Suprapubic skin (tissue), 4 donors: ENCODE results near the gene SMIM10L2A.

Experiments used
- EP300 ChIP-seq: sonication (generic); formaldehyde crosslinking; IDR thresholded peaks from one replicate; pipeline ENCODE4 v1.6.1; 2017; ENCODE audit warnings: antibody characterized with exemption
- POLR2A ChIP-seq, 2 donors: fragments of 450-650 bp; IDR thresholded peaks; one replicate each; pipeline ENCODE4 v1.6.1; 2017; ENCODE audit warnings: antibody characterized with exemption in 2 of 2, mild to moderate bottlenecking in 2 of 2, moderate library complexity in 2 of 2
- POLR2AphosphoS5 ChIP-seq, 3 donors: sonication (generic); formaldehyde crosslinking; IDR thresholded peaks; one replicate each; pipeline ENCODE4 v1.6.1; 2017; ENCODE audit warnings: antibody characterized with exemption in 3 of 3
- TF ChIP-seq, protein P1 (sequence below), 2 donors: fragments of 200-600 bp in 1 of 2; fragments of 450-650 bp in 1 of 2; sonication (generic) in 1 of 2; IDR thresholded peaks; one replicate each; pipeline ENCODE4 v1.5.1; 2016 to 2019; ENCODE audit warnings: antibody characterized with exemption in 2 of 2, mild to moderate bottlenecking in 1 of 2, moderate library complexity in 1 of 2

DNA sequence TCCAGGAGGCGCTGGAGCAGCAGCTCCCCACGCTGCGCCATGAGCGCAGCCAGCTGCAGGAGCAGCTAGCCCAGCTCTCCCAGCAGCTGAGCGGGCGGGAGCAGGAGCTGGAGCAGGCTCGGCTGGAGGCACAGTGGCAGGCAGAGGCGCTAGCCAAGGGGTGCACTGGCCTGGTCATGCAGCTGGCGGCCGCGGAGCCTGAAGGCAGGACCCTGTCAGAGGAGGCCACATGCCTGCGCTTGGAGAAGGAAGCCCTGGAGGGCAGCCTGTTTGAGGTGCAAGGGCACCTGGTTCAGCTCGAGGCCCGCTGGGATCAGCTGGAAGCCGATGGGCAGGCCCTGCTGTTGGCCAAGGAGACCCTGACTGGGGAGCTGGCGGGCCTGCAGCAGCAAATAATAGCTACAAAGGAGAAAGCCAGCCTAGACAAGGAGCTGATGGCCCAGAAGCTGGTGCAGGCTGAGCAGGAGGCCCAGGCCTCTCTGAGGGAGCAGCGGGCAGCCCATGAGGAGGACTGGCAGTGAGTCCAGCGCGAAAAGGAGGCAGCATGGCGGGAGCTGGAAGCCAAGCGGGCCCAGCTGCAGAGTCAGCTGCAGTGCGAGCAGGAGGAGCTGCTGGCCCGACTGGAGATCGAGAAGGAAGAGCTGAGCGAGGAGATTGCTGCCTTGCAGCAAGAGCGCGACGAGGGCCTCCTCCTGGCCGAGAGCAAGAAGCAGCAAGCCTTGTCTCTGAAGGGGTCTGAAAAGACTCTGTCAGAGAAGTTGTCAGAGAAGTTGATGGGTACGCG lies 13.6 kb downstream of the SMIM10L2A start:
- TF ChIP-seq POLR2A (IDR thresholded peaks at IDR 0.05) (no peak), EP300 (no peak), POLR2AphosphoS5 (IDR thresholded peaks at IDR 0.05) (no peak)
- TF ChIP-seq, protein P1, sequence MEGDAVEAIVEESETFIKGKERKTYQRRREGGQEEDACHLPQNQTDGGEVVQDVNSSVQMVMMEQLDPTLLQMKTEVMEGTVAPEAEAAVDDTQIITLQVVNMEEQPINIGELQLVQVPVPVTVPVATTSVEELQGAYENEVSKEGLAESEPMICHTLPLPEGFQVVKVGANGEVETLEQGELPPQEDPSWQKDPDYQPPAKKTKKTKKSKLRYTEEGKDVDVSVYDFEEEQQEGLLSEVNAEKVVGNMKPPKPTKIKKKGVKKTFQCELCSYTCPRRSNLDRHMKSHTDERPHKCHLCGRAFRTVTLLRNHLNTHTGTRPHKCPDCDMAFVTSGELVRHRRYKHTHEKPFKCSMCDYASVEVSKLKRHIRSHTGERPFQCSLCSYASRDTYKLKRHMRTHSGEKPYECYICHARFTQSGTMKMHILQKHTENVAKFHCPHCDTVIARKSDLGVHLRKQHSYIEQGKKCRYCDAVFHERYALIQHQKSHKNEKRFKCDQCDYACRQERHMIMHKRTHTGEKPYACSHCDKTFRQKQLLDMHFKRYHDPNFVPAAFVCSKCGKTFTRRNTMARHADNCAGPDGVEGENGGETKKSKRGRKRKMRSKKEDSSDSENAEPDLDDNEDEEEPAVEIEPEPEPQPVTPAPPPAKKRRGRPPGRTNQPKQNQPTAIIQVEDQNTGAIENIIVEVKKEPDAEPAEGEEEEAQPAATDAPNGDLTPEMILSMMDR (IDR thresholded peaks at IDR 0.05), result no peak
